HEK293 (cell line): ENCODE data around the gene ZNF200.

Experiments used
- FEZF1 ChIP-seq: fragments of 450-650 bp; formaldehyde crosslinking; IDR thresholded peaks from 2 replicates; pipeline ENCODE4 v1.5.1; 2016; ENCODE audit warnings: missing biosample characterization, missing genetic modification characterization
- GLI4 ChIP-seq: fragments of 450-650 bp; formaldehyde crosslinking; IDR thresholded peaks from 2 replicates; pipeline ENCODE4 v1.5.1; 2016; ENCODE audit warnings: missing biosample characterization, missing genetic modification characterization
- HOXA7 ChIP-seq: sonication (generic); formaldehyde crosslinking; IDR thresholded peaks from 2 replicates; pipeline ENCODE4 v1.8.1; 2022; ENCODE audit warnings: missing genetic modification reagents, borderline replicate concordance
- MZF1 ChIP-seq: fragments of 450-650 bp; formaldehyde crosslinking; IDR thresholded peaks from 2 replicates; pipeline ENCODE4 v1.5.1; 2017; ENCODE audit warnings: missing biosample characterization, missing genetic modification characterization, borderline replicate concordance
- PRDM1 ChIP-seq: fragments of 450-650 bp; formaldehyde crosslinking; IDR thresholded peaks from 2 replicates; pipeline ENCODE4; 2016; ENCODE audit warnings: missing biosample characterization, missing genetic modification characterization
- SALL2 ChIP-seq: fragments of 450-650 bp; formaldehyde crosslinking; IDR thresholded peaks from 2 replicates; pipeline ENCODE4 v1.5.0; 2017; ENCODE audit warnings: missing biosample characterization, mild to moderate bottlenecking, missing genetic modification characterization, borderline replicate concordance
- SP2 ChIP-seq: fragments of 450-650 bp; formaldehyde crosslinking; IDR thresholded peaks from 2 replicates; pipeline ENCODE4 v1.5.1; 2016; ENCODE audit warnings: missing biosample characterization, missing genetic modification characterization
- WT1 ChIP-seq: fragments of 450-650 bp; formaldehyde crosslinking; IDR thresholded peaks from 2 replicates; pipeline ENCODE4 v1.5.1; 2016; ENCODE audit warnings: missing biosample characterization, missing genetic modification characterization
- ZBTB20 ChIP-seq: fragments of 450-650 bp; formaldehyde crosslinking; IDR thresholded peaks from 2 replicates; pipeline ENCODE4 v1.5.1; 2016; ENCODE audit warnings: missing biosample characterization, missing genetic modification characterization
- ZBTB7A ChIP-seq: fragments of 450-650 bp; formaldehyde crosslinking; IDR thresholded peaks from 2 replicates; pipeline ENCODE4 v1.5.1; 2016; ENCODE audit warnings: low read depth, missing biosample characterization, missing genetic modification characterization
- ZFP41 ChIP-seq: fragments of 450-650 bp; formaldehyde crosslinking; IDR thresholded peaks from 2 replicates; pipeline ENCODE4 v1.5.1; 2016; ENCODE audit warnings: missing biosample characterization, missing genetic modification characterization, borderline replicate concordance
- ZNF114 ChIP-seq: fragments of 450-650 bp; formaldehyde crosslinking; IDR thresholded peaks from 2 replicates; pipeline ENCODE4 v1.5.0; 2017; ENCODE audit warnings: missing biosample characterization, missing genetic modification characterization
- ZNF169 ChIP-seq: fragments of 450-650 bp; formaldehyde crosslinking; IDR thresholded peaks from 2 replicates; pipeline ENCODE4 v1.5.1; 2016; ENCODE audit warnings: missing biosample characterization, missing genetic modification characterization
- ZNF174 ChIP-seq: fragments of 450-650 bp; formaldehyde crosslinking; IDR thresholded peaks from 2 replicates; pipeline ENCODE4 v1.5.0; 2017; ENCODE audit warnings: missing biosample characterization, mild to moderate bottlenecking, missing genetic modification characterization
- ZNF184 ChIP-seq: fragments of 450-650 bp; IDR thresholded peaks from 2 replicates; pipeline ENCODE4 v1.5.1; 2018; ENCODE audit warnings: missing biosample characterization, mild to moderate bottlenecking, missing genetic modification characterization
- ZNF248 ChIP-seq: fragments of 450-650 bp; formaldehyde crosslinking; IDR thresholded peaks from 2 replicates; pipeline ENCODE4 v1.5.1; 2017; ENCODE audit warnings: missing biosample characterization, missing genetic modification characterization
- ZNF311 ChIP-seq: fragments of 450-650 bp; formaldehyde crosslinking; IDR thresholded peaks from 2 replicates; pipeline ENCODE4 v1.5.1; 2017; ENCODE audit warnings: missing biosample characterization, missing genetic modification characterization, borderline replicate concordance
- ZNF514 ChIP-seq: fragments of 450-650 bp; formaldehyde crosslinking; IDR thresholded peaks from 2 replicates; pipeline ENCODE4 v1.5.1; 2016; ENCODE audit warnings: missing biosample characterization, missing genetic modification characterization
- ZNF561 ChIP-seq: fragments of 450-650 bp; IDR thresholded peaks from 2 replicates; pipeline ENCODE4 v1.5.1; 2018; ENCODE audit warnings: missing biosample characterization, missing genetic modification characterization, borderline replicate concordance
- ZNF571 ChIP-seq: fragments of 450-650 bp; formaldehyde crosslinking; IDR thresholded peaks from 2 replicates; pipeline ENCODE4 v1.5.0; 2017; ENCODE audit warnings: missing biosample characterization, missing genetic modification characterization
- ZNF677 ChIP-seq: fragments of 450-650 bp; IDR thresholded peaks from 2 replicates; pipeline ENCODE4 v1.5.0; 2018; ENCODE audit warnings: missing biosample characterization, mild to moderate bottlenecking, missing genetic modification characterization, moderate library complexity
- ZNF792 ChIP-seq: fragments of 450-650 bp; formaldehyde crosslinking; IDR thresholded peaks from 2 replicates; pipeline ENCODE4 v1.5.1; 2016; ENCODE audit warnings: missing biosample characterization, missing genetic modification characterization
- TF ChIP-seq, protein P1 (sequence below): fragments of 450-650 bp; formaldehyde crosslinking; IDR thresholded peaks from 2 replicates; pipeline ENCODE4 v1.5.1; 2017; ENCODE audit warnings: missing biosample characterization, missing genetic modification characterization
- TF ChIP-seq, protein P2 (sequence below): fragments of 450-650 bp; formaldehyde crosslinking; IDR thresholded peaks from 2 replicates; pipeline ENCODE4 v1.5.0; 2017; ENCODE audit warnings: missing biosample characterization, missing genetic modification characterization, borderline replicate concordance
- TF ChIP-seq, protein P3 (sequence below): fragments of 450-650 bp; formaldehyde crosslinking; conservative IDR thresholded peaks from 2 replicates; pipeline ENCODE4 v1.5.1; 2016; ENCODE audit warnings: low read depth, missing biosample characterization, missing genetic modification characterization
- TF ChIP-seq, protein P4 (sequence below): fragments of 450-650 bp; formaldehyde crosslinking; IDR thresholded peaks from 2 replicates; pipeline ENCODE4 v1.5.1; 2016; ENCODE audit warnings: missing biosample characterization, missing genetic modification characterization
- TF ChIP-seq, protein P5 (sequence below): fragments of 450-650 bp; formaldehyde crosslinking; IDR thresholded peaks from 2 replicates; pipeline ENCODE4 v1.5.1; 2016; ENCODE audit warnings: missing biosample characterization, missing genetic modification characterization

Gene ZNF200

DNA sequence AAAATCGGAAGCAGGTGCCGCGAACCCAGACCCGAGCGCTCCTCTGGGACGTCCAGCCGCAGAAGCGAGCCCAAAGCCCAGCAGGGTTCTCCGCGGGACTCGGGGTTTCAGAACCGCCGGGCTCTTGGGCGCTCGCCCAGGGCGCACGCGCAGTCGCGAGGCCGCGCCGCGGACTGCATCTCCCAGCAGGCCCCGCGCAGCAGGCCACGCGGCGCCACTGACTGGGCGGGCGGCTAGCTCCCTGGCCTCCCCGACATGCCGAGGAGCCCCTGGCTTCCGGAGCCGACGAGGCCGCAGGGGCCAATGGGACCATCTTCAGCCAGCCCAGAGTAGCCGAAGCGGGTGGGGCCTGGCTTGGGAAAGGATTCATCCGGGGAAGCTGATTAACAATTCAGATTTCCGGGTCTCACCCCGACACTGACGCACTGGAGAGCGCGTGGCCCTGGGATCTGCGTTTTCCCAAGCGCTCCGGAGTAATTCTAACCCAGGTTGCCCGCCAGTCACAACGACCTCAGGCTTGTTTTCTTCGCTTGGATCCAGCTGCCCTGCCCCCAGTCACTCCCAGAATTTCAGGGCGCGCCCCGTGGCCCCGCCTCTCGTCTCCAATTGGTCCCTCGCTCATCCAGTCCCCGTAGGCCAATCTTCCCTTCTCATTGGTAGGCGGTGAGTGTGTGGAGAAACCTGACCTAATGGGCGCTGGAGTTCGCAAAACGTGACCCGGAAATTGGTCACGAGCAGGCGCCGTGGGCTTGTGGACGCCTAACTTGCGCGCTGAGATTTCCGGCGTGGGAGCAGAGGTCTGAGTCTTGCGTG lies 48.0 kb upstream of the ZNF200 start, which contains the start of gene ZNF263 (continued):
- TF ChIP-seq ZBTB7A (tag by site-specific recombination) (0 out of 2 replicates have a peak, but pooled peaks have one; percentile 14), MZF1 (tag by site-specific recombination) (no peak), PRDM1 (no peak), HOXA7 (CRISPR knock-in tag) (no peak), ZFP41 (tag by site-specific recombination) (no peak), ZBTB20 (tag by site-specific recombination) (peak; percentile 100), ZNF114 (tag by site-specific recombination) (no peak), ZNF184 (tag by site-specific recombination) (no peak), ZNF514 (tag by site-specific recombination) (no peak), SALL2 (tag by site-specific recombination) (no peak), ZNF792 (tag by site-specific recombination) (no peak), FEZF1 (tag by site-specific recombination) (no peak), ZNF677 (tag by site-specific recombination) (no peak), ZNF561 (tag by site-specific recombination) (peak; percentile 81; the same call in 1 of the 2 replicates), GLI4 (tag by site-specific recombination) (no peak), ZNF248 (tag by site-specific recombination) (no peak), WT1 (0 out of 2 replicates have a peak, but pooled peaks have one; percentile 18), ZNF311 (tag by site-specific recombination) (no peak), ZNF571 (no peak), ZNF169 (tag by site-specific recombination) (no peak), SP2 (tag by site-specific recombination) (peak; percentile 94), ZNF174 (no peak)
- TF ChIP-seq, protein P1, sequence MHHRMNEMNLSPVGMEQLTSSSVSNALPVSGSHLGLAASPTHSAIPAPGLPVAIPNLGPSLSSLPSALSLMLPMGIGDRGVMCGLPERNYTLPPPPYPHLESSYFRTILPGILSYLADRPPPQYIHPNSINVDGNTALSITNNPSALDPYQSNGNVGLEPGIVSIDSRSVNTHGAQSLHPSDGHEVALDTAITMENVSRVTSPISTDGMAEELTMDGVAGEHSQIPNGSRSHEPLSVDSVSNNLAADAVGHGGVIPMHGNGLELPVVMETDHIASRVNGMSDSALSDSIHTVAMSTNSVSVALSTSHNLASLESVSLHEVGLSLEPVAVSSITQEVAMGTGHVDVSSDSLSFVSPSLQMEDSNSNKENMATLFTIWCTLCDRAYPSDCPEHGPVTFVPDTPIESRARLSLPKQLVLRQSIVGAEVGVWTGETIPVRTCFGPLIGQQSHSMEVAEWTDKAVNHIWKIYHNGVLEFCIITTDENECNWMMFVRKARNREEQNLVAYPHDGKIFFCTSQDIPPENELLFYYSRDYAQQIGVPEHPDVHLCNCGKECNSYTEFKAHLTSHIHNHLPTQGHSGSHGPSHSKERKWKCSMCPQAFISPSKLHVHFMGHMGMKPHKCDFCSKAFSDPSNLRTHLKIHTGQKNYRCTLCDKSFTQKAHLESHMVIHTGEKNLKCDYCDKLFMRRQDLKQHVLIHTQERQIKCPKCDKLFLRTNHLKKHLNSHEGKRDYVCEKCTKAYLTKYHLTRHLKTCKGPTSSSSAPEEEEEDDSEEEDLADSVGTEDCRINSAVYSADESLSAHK (tag by site-specific recombination), result no peak; the same call in 1 of the 2 replicates
- TF ChIP-seq, protein P2, sequence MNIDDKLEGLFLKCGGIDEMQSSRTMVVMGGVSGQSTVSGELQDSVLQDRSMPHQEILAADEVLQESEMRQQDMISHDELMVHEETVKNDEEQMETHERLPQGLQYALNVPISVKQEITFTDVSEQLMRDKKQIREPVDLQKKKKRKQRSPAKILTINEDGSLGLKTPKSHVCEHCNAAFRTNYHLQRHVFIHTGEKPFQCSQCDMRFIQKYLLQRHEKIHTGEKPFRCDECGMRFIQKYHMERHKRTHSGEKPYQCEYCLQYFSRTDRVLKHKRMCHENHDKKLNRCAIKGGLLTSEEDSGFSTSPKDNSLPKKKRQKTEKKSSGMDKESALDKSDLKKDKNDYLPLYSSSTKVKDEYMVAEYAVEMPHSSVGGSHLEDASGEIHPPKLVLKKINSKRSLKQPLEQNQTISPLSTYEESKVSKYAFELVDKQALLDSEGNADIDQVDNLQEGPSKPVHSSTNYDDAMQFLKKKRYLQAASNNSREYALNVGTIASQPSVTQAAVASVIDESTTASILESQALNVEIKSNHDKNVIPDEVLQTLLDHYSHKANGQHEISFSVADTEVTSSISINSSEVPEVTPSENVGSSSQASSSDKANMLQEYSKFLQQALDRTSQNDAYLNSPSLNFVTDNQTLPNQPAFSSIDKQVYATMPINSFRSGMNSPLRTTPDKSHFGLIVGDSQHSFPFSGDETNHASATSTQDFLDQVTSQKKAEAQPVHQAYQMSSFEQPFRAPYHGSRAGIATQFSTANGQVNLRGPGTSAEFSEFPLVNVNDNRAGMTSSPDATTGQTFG, result no peak
- TF ChIP-seq, protein P3, sequence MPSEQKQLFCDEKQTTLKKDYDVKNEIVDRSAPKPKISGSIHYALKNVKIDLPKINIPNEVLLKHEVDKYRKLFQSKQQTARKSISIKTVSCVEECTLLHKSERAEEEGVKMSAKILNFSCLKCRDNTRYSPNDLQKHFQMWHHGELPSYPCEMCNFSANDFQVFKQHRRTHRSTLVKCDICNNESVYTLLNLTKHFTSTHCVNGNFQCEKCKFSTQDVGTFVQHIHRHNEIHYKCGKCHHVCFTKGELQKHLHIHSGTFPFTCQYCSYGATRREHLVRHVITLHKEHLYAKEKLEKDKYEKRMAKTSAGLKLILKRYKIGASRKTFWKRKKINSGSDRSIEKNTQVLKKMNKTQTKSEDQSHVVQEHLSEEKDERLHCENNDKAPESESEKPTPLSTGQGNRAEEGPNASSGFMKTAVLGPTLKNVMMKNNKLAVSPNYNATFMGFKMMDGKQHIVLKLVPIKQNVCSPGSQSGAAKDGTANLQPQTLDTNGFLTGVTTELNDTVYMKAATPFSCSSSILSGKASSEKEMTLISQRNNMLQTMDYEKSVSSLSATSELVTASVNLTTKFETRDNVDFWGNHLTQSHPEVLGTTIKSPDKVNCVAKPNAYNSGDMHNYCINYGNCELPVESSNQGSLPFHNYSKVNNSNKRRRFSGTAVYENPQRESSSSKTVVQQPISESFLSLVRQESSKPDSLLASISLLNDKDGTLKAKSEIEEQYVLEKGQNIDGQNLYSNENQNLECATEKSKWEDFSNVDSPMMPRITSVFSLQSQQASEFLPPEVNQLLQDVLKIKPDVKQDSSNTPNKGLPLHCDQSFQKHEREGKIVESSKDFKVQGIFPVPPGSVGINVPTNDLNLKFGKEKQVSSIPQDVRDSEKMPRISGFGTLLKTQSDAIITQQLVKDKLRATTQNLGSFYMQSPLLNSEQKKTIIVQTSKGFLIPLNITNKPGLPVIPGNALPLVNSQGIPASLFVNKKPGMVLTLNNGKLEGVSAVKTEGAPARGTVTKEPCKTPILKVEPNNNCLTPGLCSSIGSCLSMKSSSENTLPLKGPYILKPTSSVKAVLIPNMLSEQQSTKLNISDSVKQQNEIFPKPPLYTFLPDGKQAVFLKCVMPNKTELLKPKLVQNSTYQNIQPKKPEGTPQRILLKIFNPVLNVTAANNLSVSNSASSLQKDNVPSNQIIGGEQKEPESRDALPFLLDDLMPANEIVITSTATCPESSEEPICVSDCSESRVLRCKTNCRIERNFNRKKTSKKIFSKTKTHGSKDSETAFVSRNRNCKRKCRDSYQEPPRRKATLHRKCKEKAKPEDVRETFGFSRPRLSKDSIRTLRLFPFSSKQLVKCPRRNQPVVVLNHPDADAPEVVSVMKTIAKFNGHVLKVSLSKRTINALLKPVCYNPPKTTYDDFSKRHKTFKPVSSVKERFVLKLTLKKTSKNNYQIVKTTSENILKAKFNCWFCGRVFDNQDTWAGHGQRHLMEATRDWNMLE, result peak; percentile 61; the same call in 1 of the 2 replicates
- TF ChIP-seq, protein P4, sequence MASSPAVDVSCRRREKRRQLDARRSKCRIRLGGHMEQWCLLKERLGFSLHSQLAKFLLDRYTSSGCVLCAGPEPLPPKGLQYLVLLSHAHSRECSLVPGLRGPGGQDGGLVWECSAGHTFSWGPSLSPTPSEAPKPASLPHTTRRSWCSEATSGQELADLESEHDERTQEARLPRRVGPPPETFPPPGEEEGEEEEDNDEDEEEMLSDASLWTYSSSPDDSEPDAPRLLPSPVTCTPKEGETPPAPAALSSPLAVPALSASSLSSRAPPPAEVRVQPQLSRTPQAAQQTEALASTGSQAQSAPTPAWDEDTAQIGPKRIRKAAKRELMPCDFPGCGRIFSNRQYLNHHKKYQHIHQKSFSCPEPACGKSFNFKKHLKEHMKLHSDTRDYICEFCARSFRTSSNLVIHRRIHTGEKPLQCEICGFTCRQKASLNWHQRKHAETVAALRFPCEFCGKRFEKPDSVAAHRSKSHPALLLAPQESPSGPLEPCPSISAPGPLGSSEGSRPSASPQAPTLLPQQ (tag by site-specific recombination), result 0 out of 2 replicates have a peak, but pooled peaks have one; percentile 72
- TF ChIP-seq, protein P5, sequence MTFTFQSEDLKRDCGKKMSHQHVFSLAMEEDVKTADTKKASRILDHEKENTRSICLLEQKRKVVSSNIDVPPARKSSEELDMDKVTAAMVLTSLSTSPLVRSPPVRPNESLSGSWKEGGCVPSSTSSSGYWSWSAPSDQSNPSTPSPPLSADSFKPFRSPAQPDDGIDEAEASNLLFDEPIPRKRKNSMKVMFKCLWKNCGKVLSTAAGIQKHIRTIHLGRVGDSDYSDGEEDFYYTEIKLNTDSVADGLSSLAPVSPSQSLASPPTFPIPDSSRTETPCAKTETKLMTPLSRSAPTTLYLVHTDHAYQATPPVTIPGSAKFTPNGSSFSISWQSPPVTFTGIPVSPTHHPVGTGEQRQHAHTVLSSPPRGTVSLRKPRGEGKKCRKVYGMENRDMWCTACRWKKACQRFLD (tag by site-specific recombination), result no peak
